Globus pallidus (tissue), 1 donor: ENCODE data around the gene COIL.

Experiments used
- DNase-seq: peaks from one replicate; pipeline ENCODE4 v3.0.0-alpha.2; 2015; ENCODE audit warnings: low spot score

COIL gene

GRCh38 chr17:56933868-56934267 lies 27.0 kb downstream of the COIL start:
- DNase-seq, result no peak

GRCh38 chr17:56933151-56933745 lies 27.6 kb downstream of the COIL start:
- no peak for DNase-seq

GRCh38 chr17:56930739-56931337 lies 30.0 kb downstream of the COIL start:
- DNase-seq, result no peak

GRCh38 chr17:56929362-56929969 lies 31.4 kb downstream of the COIL start:
- no peak for DNase-seq

- no peak for DNase-seq
Observed at GRCh38 chr17:56928586-56928985, 32.3 kb downstream of the COIL start.

- DNase-seq, result no peak
Observed at GRCh38 chr17:56926704-56927103, 34.1 kb downstream of the COIL start.

GRCh38 chr17:56926270-56926669 lies 34.6 kb downstream of the COIL start:
- DNase-seq, result no peak

- no peak for DNase-seq
Observed at GRCh38 chr17:56925088-56925487, 35.8 kb downstream of the COIL start.

GRCh38 chr17:56919717-56920116 lies 41.1 kb downstream of the COIL start:
- no peak for DNase-seq

GRCh38 chr17:56918916-56919315 lies 41.9 kb downstream of the COIL start:
- DNase-seq, result no peak

GRCh38 chr17:56917559-56918296 lies 43.1 kb downstream of the COIL start:
- DNase-seq, result no peak

- no peak for DNase-seq
Observed at GRCh38 chr17:56914581-56915273, 46.1 kb downstream of the COIL start.

GRCh38 chr17:56913867-56914580 lies 46.8 kb downstream of the COIL start, which contains the start of gene TRIM25:
TRIM25 (minus strand) TSS chr17:56914049; CDS start chr17:56913988, 61 bp downstream.
- peak; percentile 69 for DNase-seq

GRCh38 chr17:56913353-56913866 lies 47.4 kb downstream of the COIL start:
- DNase-seq, result no peak

- DNase-seq, result no peak
Observed at GRCh38 chr17:56913000-56913311, 47.9 kb downstream of the COIL start.

- DNase-seq, result no peak
Observed at GRCh38 chr17:56912105-56912999, 48.5 kb downstream of the COIL start.

GRCh38 chr17:56910509-56911235 lies 50.2 kb downstream of the COIL start:
- DNase-seq, result no peak

- DNase-seq, result no peak
Observed at GRCh38 chr17:56909742-56910508, 50.9 kb downstream of the COIL start.

GRCh38 chr17:56908001-56908542 lies 52.8 kb downstream of the COIL start:
- peak; percentile 16 for DNase-seq
